HFFc6 (cell line): ENCODE measurements around the gene LHX5. TPM values are rescaled to one million over a fixed set of nuclear protein-coding genes. Genes with fewer than 3 reads are reported as not detected.
A peak's percentile ranks its signal among the peaks of the same experiment; 100 is the strongest.

ENCODE experiments used
- DNase-seq: peaks from one replicate; pipeline ENCODE4 v3.0.0-alpha.2; 2018
- H3K27ac Mint-ChIP-seq: 2 replicates; pipeline ENCODE4 v1.8.0; 2020; ENCODE audit warnings: mild to moderate bottlenecking, mixed read lengths
- H3K27me3 Mint-ChIP-seq: 2 replicates; pipeline ENCODE4 v1.8.0; 2021; ENCODE audit warnings: mild to moderate bottlenecking, moderate library complexity, mixed read lengths; ENCODE audit not compliant: insufficient read depth
- H3K36me3 Mint-ChIP-seq: 2 replicates; pipeline ENCODE4 v1.8.0; 2021; ENCODE audit warnings: low read depth, mixed read lengths
- H3K4me1 Mint-ChIP-seq: 2 replicates; pipeline ENCODE4 v1.8.0; 2020; ENCODE audit warnings: low read depth, mixed read lengths
- H3K4me3 Mint-ChIP-seq: 2 replicates; pipeline ENCODE4 v1.8.0; 2020; ENCODE audit warnings: mild to moderate bottlenecking, moderate library complexity, mixed read lengths
- H3K9me3 Mint-ChIP-seq: 2 replicates; pipeline ENCODE4 v1.8.0; 2020; ENCODE audit warnings: mild to moderate bottlenecking, mixed read lengths
- CTCF ChIP-seq: fragments of 200-600 bp; sonication (generic); IDR thresholded peaks from 2 replicates; pipeline ENCODE4 v1.5.0; 2021; ENCODE audit warnings: antibody characterized with exemption, mild to moderate bottlenecking
- total RNA-seq, 6 experiments: library from RNA; stranded (reverse); fragmentation: NEBNext Ultra II Directional; extraction: Animal tissue kit (Norgen Biotek cat#: 25700); gene quantifications; 2 replicates in 1 of 6; 3 replicates in 5 of 6; pipeline ENCODE4 v1.2.3, GENCODE V29; 2021

LHX5 gene
- total RNA-seq, 6 experiments from 2014 or later, result not detected

GRCh38 chr12:113462117-113462774 is 9.4 kb downstream of the LHX5 start:
- Mint-ChIP-seq H3K36me3 (peaks cover 6% of the 10 kb centered on the region), H3K27me3 (peaks cover 63% of the 10 kb centered on the region), H3K4me1 (peaks cover 22% of the 10 kb centered on the region), H3K4me3 (peak overlapping the region; percentile 84), H3K27ac (no peak overlapping the region), H3K9me3 (no peaks in the 10 kb centered on the region)
- TF ChIP-seq CTCF, result peak; percentile 88
- peak; percentile 65 for DNase-seq

- Mint-ChIP-seq H3K4me1 (peaks cover 22% of the 10 kb centered on the region), H3K36me3 (peaks cover 6% of the 10 kb centered on the region), H3K9me3 (no peaks in the 10 kb centered on the region), H3K4me3 (no peak overlapping the region; the same call in 1 of the 2 replicates), H3K27ac (no peak overlapping the region), H3K27me3 (peaks cover 59% of the 10 kb centered on the region)
- peak; percentile 57 for TF ChIP-seq CTCF
- peak; percentile 26 for DNase-seq
These were observed 10.0 kb downstream of the LHX5 start for GRCh38 chr12:113461666-113462065.

DNA sequence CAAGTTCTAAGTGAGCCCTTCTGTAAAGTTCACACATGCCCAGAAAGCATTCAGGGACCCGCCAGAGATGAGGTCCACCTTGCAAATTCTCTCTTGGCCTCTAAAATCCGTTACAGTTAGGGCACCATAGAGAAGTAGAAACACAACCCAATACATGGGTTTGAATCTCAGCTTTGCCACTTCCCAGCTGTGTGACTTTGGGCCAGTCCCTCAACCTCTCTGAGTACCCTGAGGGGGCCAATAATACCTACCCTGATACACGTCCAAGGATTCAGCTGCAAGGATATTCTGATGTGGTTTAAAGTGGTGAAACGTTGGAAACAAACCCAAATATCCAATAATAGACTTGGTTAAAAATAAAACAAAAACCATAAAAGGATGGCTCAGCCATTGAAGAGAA is 11.7 kb downstream of the LHX5 start:
- no peak for TF ChIP-seq CTCF
- Mint-ChIP-seq H3K9me3 (no peaks in the 10 kb centered on the region), H3K27me3 (peaks cover 52% of the 10 kb centered on the region), H3K4me1 (peaks cover 29% of the 10 kb centered on the region), H3K36me3 (peaks cover 6% of the 10 kb centered on the region), H3K4me3 (no peak overlapping the region), H3K27ac (no peak overlapping the region)
- no peak for DNase-seq

- Mint-ChIP-seq H3K36me3 (no peaks in the 10 kb centered on the region), H3K4me1 (peaks cover 18% of the 10 kb centered on the region), H3K27me3 (peaks cover 44% of the 10 kb centered on the region), H3K4me3 (no peak overlapping the region), H3K27ac (no peak overlapping the region), H3K9me3 (no peaks in the 10 kb centered on the region)
- no peak for TF ChIP-seq CTCF
- no peak for DNase-seq
These were observed 14.0 kb downstream of the LHX5 start for GRCh38 chr12:113457710-113458109.

- H3K9me3 Mint-ChIP-seq, result no peaks in the 10 kb centered on the region
- H3K27me3 Mint-ChIP-seq, result peaks cover 42% of the 10 kb centered on the region
- no peak overlapping the region for H3K4me3 Mint-ChIP-seq
- H3K36me3 Mint-ChIP-seq, result no peaks in the 10 kb centered on the region
- no peak overlapping the region for H3K27ac Mint-ChIP-seq
- no peak for TF ChIP-seq CTCF
- DNase-seq, result no peak
- H3K4me1 Mint-ChIP-seq, result peaks cover 14% of the 10 kb centered on the region
These were observed 14.5 kb downstream of the LHX5 start for GRCh38 chr12:113457185-113457584.

- Mint-ChIP-seq H3K9me3 (no peaks in the 10 kb centered on the region), H3K4me1 (peaks cover 9% of the 10 kb centered on the region), H3K27me3 (peaks cover 43% of the 10 kb centered on the region), H3K27ac (no peak overlapping the region), H3K36me3 (no peaks in the 10 kb centered on the region), H3K4me3 (no peak overlapping the region)
- DNase-seq, result no peak
- TF ChIP-seq CTCF, result no peak
These were observed 14.9 kb downstream of the LHX5 start for GRCh38 chr12:113456761-113457160.
